IMR-90 (cell line): ENCODE measurements around the gene ARHGAP15. TPM values are rescaled to one million over a fixed set of nuclear protein-coding genes. Genes with fewer than 3 reads are reported as not detected.

Source experiments
- ATAC-seq: fragments of 200-7000 bp; cut with Tn5 transposase; 2 replicates; pipeline ENCODE4 v1.9.1; 2020; ENCODE audit warnings: low read depth, mild to moderate bottlenecking, moderate library complexity
- BruUV-seq: library from RNA; stranded (reverse); fragments of 400-500 nt; replicated peaks from 2 replicates; lab custom pipeline; 2021; lab: Mats Ljungman, UMichigan
- CTCF ChIA-PET: fragments of 300-600 bp; formaldehyde crosslinking; extraction: SDS; loops from one replicate; lab custom pipeline; 2021; ENCODE audit warnings: antibody characterized with exemption; lab: Yijun Ruan, JAX
- POLR2A ChIA-PET: fragments of 300-600 bp; sonication (Branson Sonifier 250); formaldehyde crosslinking; loops from one replicate; lab custom pipeline; 2022; ENCODE audit warnings: antibody characterized with exemption; ENCODE audit not compliant: unreplicated experiment; lab: Charles Lee
- DNase-seq: peaks from one replicate; pipeline ENCODE4 v3.0.0; 2013
- H2AFZ ChIP-seq: replicated peaks from 2 replicates; pipeline ENCODE3; 2013; ENCODE audit warnings: low read length, mild to moderate bottlenecking; ENCODE audit not compliant: poor library complexity
- H2AK5ac ChIP-seq: 2 replicates; pipeline ENCODE4 v1.6.1; 2013; ENCODE audit warnings: low read depth, low read length, inconsistent platforms
- H2AK9ac ChIP-seq: replicated peaks from 2 replicates; pipeline ENCODE3; 2013; ENCODE audit warnings: mild to moderate bottlenecking, low read depth, low read length, moderate library complexity; ENCODE audit not compliant: poor library complexity
- H2BK120ac ChIP-seq: 2 replicates; pipeline ENCODE4 v1.6.1; 2013; ENCODE audit warnings: low read depth, low read length, inconsistent platforms
- H2BK15ac ChIP-seq: 3 replicates; pipeline ENCODE4 v1.6.1; 2013; ENCODE audit warnings: low read depth, low read length, inconsistent platforms
- H2BK20ac ChIP-seq: 2 replicates; pipeline ENCODE4 v1.6.1; 2013; ENCODE audit warnings: low read depth, mild to moderate bottlenecking, inconsistent platforms, low read length, moderate library complexity
- H2BK5ac ChIP-seq: 2 replicates; pipeline ENCODE4 v1.6.1; 2013; ENCODE audit warnings: mild to moderate bottlenecking, low read depth, low read length, inconsistent platforms; ENCODE audit not compliant: poor library complexity, severe bottlenecking
- H3K14ac ChIP-seq: replicated peaks from 2 replicates; pipeline ENCODE4 v1.6.1; 2013; ENCODE audit warnings: low read depth, low read length, inconsistent platforms
- H3K18ac ChIP-seq: 2 replicates; pipeline ENCODE4 v1.6.1; 2013; ENCODE audit warnings: low read depth, low read length, control low read depth
- H3K23ac ChIP-seq: 2 replicates; pipeline ENCODE4 v1.6.1; 2013; ENCODE audit warnings: low read depth, low read length, inconsistent platforms
- H3K27ac ChIP-seq: 2 replicates; pipeline ENCODE4 v1.5.1; 2013; ENCODE audit warnings: mild to moderate bottlenecking, control low read depth, low read length; ENCODE audit not compliant: insufficient read depth
- H3K27me3 ChIP-seq: 2 replicates; pipeline ENCODE4 v1.6.1; 2013; ENCODE audit warnings: low read length; ENCODE audit not compliant: control insufficient read depth, insufficient read depth
- H3K36me3 ChIP-seq: 2 replicates; pipeline ENCODE4 v1.6.1; 2013; ENCODE audit warnings: low read length, mixed read lengths; ENCODE audit not compliant: control insufficient read depth, insufficient read depth
- H3K4ac ChIP-seq: 2 replicates; pipeline ENCODE4 v1.6.1; 2013; ENCODE audit warnings: low read depth, low read length, inconsistent platforms
- H3K4me1 ChIP-seq: 2 replicates; pipeline ENCODE4 v1.6.1; 2013; ENCODE audit warnings: low read length, mixed read lengths; ENCODE audit not compliant: control insufficient read depth, insufficient read depth
- H3K4me2 ChIP-seq: 2 replicates; pipeline ENCODE4 v1.6.1; 2013; ENCODE audit warnings: low read depth, mild to moderate bottlenecking, control low read depth, low read length, moderate library complexity
- H3K4me3 ChIP-seq: 2 replicates; pipeline ENCODE4 v1.5.1; 2013; ENCODE audit warnings: low read depth, mild to moderate bottlenecking, control low read depth, low read length, moderate library complexity; ENCODE audit not compliant: insufficient read depth
- H3K56ac ChIP-seq: 2 replicates; pipeline ENCODE4 v1.6.1; 2013; ENCODE audit warnings: low read length, inconsistent platforms; ENCODE audit not compliant: insufficient read depth; ENCODE audit errors: extremely low read depth
- H3K79me1 ChIP-seq, 2 experiments: 2 replicates each; pipeline ENCODE4 v1.6.1; 2013; ENCODE audit warnings: low read length in 2 of 2, inconsistent platforms in 1 of 2, low read depth in 1 of 2
- H3K9ac ChIP-seq: 2 replicates; pipeline ENCODE4 v1.6.1; 2013; ENCODE audit warnings: low read depth, low read length, control low read depth
- H3K9me1 ChIP-seq: 2 replicates; pipeline ENCODE4 v1.6.1; 2013; ENCODE audit warnings: low read length, inconsistent platforms; ENCODE audit not compliant: insufficient read depth
- H3K9me3 ChIP-seq: 2 replicates; pipeline ENCODE4 v1.6.1; 2013; ENCODE audit warnings: low read length; ENCODE audit not compliant: control insufficient read depth, insufficient read depth
- H4K20me1 ChIP-seq: 2 replicates; pipeline ENCODE4 v1.6.1; 2013; ENCODE audit warnings: low read length, inconsistent platforms; ENCODE audit not compliant: insufficient read depth
- H4K5ac ChIP-seq: 2 replicates; pipeline ENCODE4 v1.6.1; 2013; ENCODE audit warnings: mild to moderate bottlenecking, low read depth, low read length, control low read depth
- H4K8ac ChIP-seq, 2 experiments: 2 replicates each; pipeline ENCODE4 v1.6.1; 2013; ENCODE audit warnings: low read depth in 2 of 2, low read length in 2 of 2, control low read depth in 1 of 2, inconsistent platforms in 1 of 2
- H4K91ac ChIP-seq: 2 replicates; pipeline ENCODE4 v1.6.1; 2013; ENCODE audit warnings: low read depth, low read length, inconsistent platforms; ENCODE audit not compliant: insufficient read depth
- BHLHE40 ChIP-seq: fragments of 150-350 bp; IDR thresholded peaks from 2 replicates; pipeline ENCODE4 v1.6.1; 2016; ENCODE audit warnings: mild to moderate bottlenecking, low read depth, low read length
- CEBPB ChIP-seq: IDR thresholded peaks from 2 replicates; pipeline ENCODE4 v1.6.1; 2012; ENCODE audit warnings: low read depth, low read length, improper control_type of control experiment
- CHD1 ChIP-seq: IDR thresholded peaks from 2 replicates; pipeline ENCODE4 v1.6.1; 2012; ENCODE audit warnings: low read depth, low read length, improper control_type of control experiment
- FOS ChIP-seq: fragments of 150-350 bp; IDR thresholded peaks from 2 replicates; pipeline ENCODE4 v1.6.1; 2016; ENCODE audit warnings: low read depth, low read length
- MAFK ChIP-seq: IDR thresholded peaks from 2 replicates; pipeline ENCODE4 v1.6.1; 2012; ENCODE audit warnings: low read depth, low read length, improper control_type of control experiment
- MAZ ChIP-seq: IDR thresholded peaks from 2 replicates; pipeline ENCODE4 v1.6.1; 2012; ENCODE audit warnings: low read depth, mild to moderate bottlenecking, low read length, improper control_type of control experiment, moderate library complexity, borderline replicate concordance
- MXI1 ChIP-seq: IDR thresholded peaks from 2 replicates; pipeline ENCODE4 v1.6.1; 2012; ENCODE audit warnings: low read depth, mild to moderate bottlenecking, low read length, moderate library complexity, borderline replicate concordance
- NFE2L2 ChIP-seq: fragments of 150-350 bp; IDR thresholded peaks from 2 replicates; pipeline ENCODE4 v1.6.1; 2016; ENCODE audit warnings: low read depth, mild to moderate bottlenecking, low read length
- POLR2A ChIP-seq: IDR thresholded peaks from 2 replicates; pipeline ENCODE4 v1.6.1; 2012; ENCODE audit warnings: mild to moderate bottlenecking, low read depth, low read length
- RAD21 ChIP-seq: IDR thresholded peaks from 2 replicates; pipeline ENCODE4 v1.6.1; 2012; ENCODE audit warnings: low read length, improper control_type of control experiment
- RCOR1 ChIP-seq: IDR thresholded peaks from 2 replicates; pipeline ENCODE4 v1.6.1; 2012; ENCODE audit warnings: mild to moderate bottlenecking, low read length, improper control_type of control experiment; ENCODE audit not compliant: insufficient replicate concordance
- RFX5 ChIP-seq: IDR thresholded peaks from 2 replicates; pipeline ENCODE4 v1.8.0; 2012; ENCODE audit warnings: low read depth, mild to moderate bottlenecking, low read length, moderate library complexity
- SMC3 ChIP-seq: fragments of 150-350 bp; IDR thresholded peaks from 2 replicates; pipeline ENCODE4 v1.6.1; 2016; ENCODE audit warnings: low read depth, mild to moderate bottlenecking, antibody characterized with exemption, low read length, moderate library complexity
- dilution Hi-C: fragments of 300-500 bp; cut with HindIII; formaldehyde crosslinking; loops from one replicate; pipeline ENCODE4 v1.14.3; 2018; ENCODE audit warnings: low sequenced_read_pairs; ENCODE audit not compliant: unreplicated experiment
- in situ Hi-C: fragments of 300-500 bp; cut with MboI; formaldehyde crosslinking; loops from 3 replicates; pipeline ENCODE4 v1.14.3; 2019; ENCODE audit warnings: low sequenced_read_pairs, inconsistent platforms, mixed read lengths
- intact Hi-C: fragments of 100-400 bp; cut with micrococcal nuclease; formaldehyde crosslinking; loops from 2 replicates; pipeline ENCODE4 v1.10.0; 2022
- polyA plus RNA-seq, 3 experiments: library from polyadenylated mRNA; depleted of rRNA; stranded (reverse); fragments of >200 nt; gene quantifications; 2 replicates each; pipeline ENCODE4 v1.2.3, GENCODE V29; 2012; ENCODE audit warnings: low replicate concordance in 1 of 3
- total RNA-seq: library from RNA; depleted of rRNA; stranded (reverse); fragments of >200 nt; gene quantifications from 2 replicates; pipeline ENCODE4 v1.2.3, GENCODE V29; 2012
- TF ChIP-seq, protein P1 (sequence below): conservative IDR thresholded peaks from 2 replicates; pipeline ENCODE4 v1.5.1; 2012; ENCODE audit warnings: mild to moderate bottlenecking, low read depth, low read length, improper control_type of control experiment
- TF ChIP-seq, protein P2 (sequence below): fragments of 150-350 bp; IDR thresholded peaks from 2 replicates; pipeline ENCODE4 v1.6.1; 2017; ENCODE audit warnings: mild to moderate bottlenecking, antibody characterized with exemption, low read length, low read depth
- TF ChIP-seq, protein P3 (sequence below): fragments of 150-350 bp; IDR thresholded peaks from 2 replicates; pipeline ENCODE4 v1.6.1; 2016; ENCODE audit warnings: low read depth, mild to moderate bottlenecking, low read length, moderate library complexity, borderline replicate concordance

Gene ARHGAP15
- total and polyA plus RNA-seq, 2 of the 4 experiments (the other 2 are of a cell fraction), result not detected

DNA sequence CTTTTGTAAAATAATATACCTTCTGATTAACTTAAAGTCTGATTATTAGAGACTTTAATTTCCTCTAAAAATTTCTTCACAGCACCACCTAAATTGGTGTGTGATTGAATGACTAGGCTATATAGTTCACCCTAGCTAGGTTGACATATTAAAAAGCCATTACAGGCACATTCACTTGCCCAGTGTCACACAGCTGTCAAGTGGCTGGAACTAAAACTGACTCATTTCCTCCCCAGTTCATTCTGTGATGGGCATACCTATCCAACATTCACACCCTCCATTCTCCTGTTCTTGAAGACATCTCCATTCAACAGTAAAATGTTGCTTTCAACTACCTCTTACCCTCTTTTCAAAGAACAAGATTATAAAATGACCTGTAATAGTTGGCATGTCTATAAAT, 334.5 kb downstream of the ARHGAP15 start:
- CTCF ChIA-PET, result no interaction called here

More for the DNA sequence above, 334.5 kb downstream of the ARHGAP15 start:
- POLR2A ChIA-PET, result no interaction called here
- H4K20me1 ChIP-seq, result no peaks in the 10 kb centered on the region
- no peaks in the 10 kb centered on the region for H3K9me1 ChIP-seq
- H3K4me1 ChIP-seq, result no peaks in the 10 kb centered on the region
- H3K27me3 ChIP-seq, result no peaks in the 10 kb centered on the region
- H2BK15ac ChIP-seq, result no peak overlapping the region
- H3K36me3 ChIP-seq, result no peaks in the 10 kb centered on the region
- no peak overlapping the region for H2AK5ac ChIP-seq
- H3K56ac ChIP-seq, result no peak overlapping the region
- intact Hi-C loops, result no loop called here
- ATAC-seq (no peak), DNase-seq (no peak)
- no peak overlapping the region for H3K9ac ChIP-seq
- no peak overlapping the region for H2BK120ac ChIP-seq
- H3K4me2 ChIP-seq, result no peak overlapping the region
- no peak overlapping the region for H4K5ac ChIP-seq
- no peak overlapping the region for H4K8ac ChIP-seq
- H3K14ac ChIP-seq, result no peak overlapping the region
- H3K4me3 ChIP-seq, result no peak overlapping the region
- H3K27ac ChIP-seq, result no peak overlapping the region
- H3K79me1 ChIP-seq, result no peaks in the 10 kb centered on the region
- no peak overlapping the region for H3K18ac ChIP-seq
- TF ChIP-seq BHLHE40, result no peak
- no peak for TF ChIP-seq FOS
- TF ChIP-seq NFE2L2, result no peak
- no peak for TF ChIP-seq SMC3
- TF ChIP-seq MAFK, result no peak
- TF ChIP-seq, protein P1, sequence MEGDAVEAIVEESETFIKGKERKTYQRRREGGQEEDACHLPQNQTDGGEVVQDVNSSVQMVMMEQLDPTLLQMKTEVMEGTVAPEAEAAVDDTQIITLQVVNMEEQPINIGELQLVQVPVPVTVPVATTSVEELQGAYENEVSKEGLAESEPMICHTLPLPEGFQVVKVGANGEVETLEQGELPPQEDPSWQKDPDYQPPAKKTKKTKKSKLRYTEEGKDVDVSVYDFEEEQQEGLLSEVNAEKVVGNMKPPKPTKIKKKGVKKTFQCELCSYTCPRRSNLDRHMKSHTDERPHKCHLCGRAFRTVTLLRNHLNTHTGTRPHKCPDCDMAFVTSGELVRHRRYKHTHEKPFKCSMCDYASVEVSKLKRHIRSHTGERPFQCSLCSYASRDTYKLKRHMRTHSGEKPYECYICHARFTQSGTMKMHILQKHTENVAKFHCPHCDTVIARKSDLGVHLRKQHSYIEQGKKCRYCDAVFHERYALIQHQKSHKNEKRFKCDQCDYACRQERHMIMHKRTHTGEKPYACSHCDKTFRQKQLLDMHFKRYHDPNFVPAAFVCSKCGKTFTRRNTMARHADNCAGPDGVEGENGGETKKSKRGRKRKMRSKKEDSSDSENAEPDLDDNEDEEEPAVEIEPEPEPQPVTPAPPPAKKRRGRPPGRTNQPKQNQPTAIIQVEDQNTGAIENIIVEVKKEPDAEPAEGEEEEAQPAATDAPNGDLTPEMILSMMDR, result no peak
- TF ChIP-seq MXI1, result no peak
- TF ChIP-seq CEBPB, result no peak
- TF ChIP-seq MAZ, result no peak
- TF ChIP-seq POLR2A, result no peak
- TF ChIP-seq CHD1, result no peak
- TF ChIP-seq RAD21, result no peak
- TF ChIP-seq, protein P2, sequence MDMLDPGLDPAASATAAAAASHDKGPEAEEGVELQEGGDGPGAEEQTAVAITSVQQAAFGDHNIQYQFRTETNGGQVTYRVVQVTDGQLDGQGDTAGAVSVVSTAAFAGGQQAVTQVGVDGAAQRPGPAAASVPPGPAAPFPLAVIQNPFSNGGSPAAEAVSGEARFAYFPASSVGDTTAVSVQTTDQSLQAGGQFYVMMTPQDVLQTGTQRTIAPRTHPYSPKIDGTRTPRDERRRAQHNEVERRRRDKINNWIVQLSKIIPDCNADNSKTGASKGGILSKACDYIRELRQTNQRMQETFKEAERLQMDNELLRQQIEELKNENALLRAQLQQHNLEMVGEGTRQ, result no peak
- TF ChIP-seq RFX5, result no peak
- TF ChIP-seq RCOR1, result no peak
- TF ChIP-seq, protein P3, sequence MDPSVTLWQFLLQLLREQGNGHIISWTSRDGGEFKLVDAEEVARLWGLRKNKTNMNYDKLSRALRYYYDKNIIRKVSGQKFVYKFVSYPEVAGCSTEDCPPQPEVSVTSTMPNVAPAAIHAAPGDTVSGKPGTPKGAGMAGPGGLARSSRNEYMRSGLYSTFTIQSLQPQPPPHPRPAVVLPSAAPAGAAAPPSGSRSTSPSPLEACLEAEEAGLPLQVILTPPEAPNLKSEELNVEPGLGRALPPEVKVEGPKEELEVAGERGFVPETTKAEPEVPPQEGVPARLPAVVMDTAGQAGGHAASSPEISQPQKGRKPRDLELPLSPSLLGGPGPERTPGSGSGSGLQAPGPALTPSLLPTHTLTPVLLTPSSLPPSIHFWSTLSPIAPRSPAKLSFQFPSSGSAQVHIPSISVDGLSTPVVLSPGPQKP, result no peak
- H3K9me3 ChIP-seq, result no peaks in the 10 kb centered on the region
- dilution Hi-C loops, result no loop called here
- H2BK5ac ChIP-seq, result no peak overlapping the region
- H3K4ac ChIP-seq, result no peak overlapping the region
- H4K91ac ChIP-seq, result no peak overlapping the region
- H2AFZ ChIP-seq, result no peak overlapping the region
- in situ Hi-C loops, result no loop called here
- H2BK20ac ChIP-seq, result no peak overlapping the region
- H3K23ac ChIP-seq, result no peak overlapping the region
- no TSS peak for BruUV-seq
- no peak overlapping the region for H2AK9ac ChIP-seq
